H1 (cell line): ENCODE measurements around the gene VASN. TPM values are rescaled to one million over a fixed set of nuclear protein-coding genes. Genes with fewer than 3 reads are reported as not detected.

Source experiments
- CTCF ChIA-PET: fragments of 300-600 bp; sonication (Branson Sonifier 250); formaldehyde crosslinking; loops from one replicate; lab custom pipeline; 2021; ENCODE audit not compliant: partially characterized antibody; lab: Charles Lee
- POLR2A ChIA-PET: fragments of 300-600 bp; sonication (Branson Sonifier 250); formaldehyde crosslinking; loops from one replicate; lab custom pipeline; 2021; ENCODE audit warnings: inconsistent platforms; ENCODE audit not compliant: partially characterized antibody; lab: Charles Lee
- DNase-seq, 2 experiments: peaks; one replicate each; pipeline versions ENCODE4 v3.0.0 to v3.0.0-alpha.2; 2010 to 2022; ENCODE audit warnings: low spot score in 2 of 2, low read depth in 1 of 2, mixed read lengths in 1 of 2
- FAIRE-seq: peaks from 2 replicates; lab custom pipeline; 2011; peaks lifted over from hg19 to GRCh38; lab: Jason Lieb, UNC
- H2AFZ ChIP-seq: 2 replicates; pipeline ENCODE4 v1.8.1; 2012; ENCODE audit warnings: low read length, inconsistent platforms
- H2AK5ac ChIP-seq: 2 replicates; pipeline ENCODE4 v1.6.1; 2013; ENCODE audit warnings: low read depth, low read length
- H2BK120ac ChIP-seq: replicated peaks from 2 replicates; pipeline ENCODE3; 2013; ENCODE audit warnings: low read depth, low read length, inconsistent platforms
- H2BK12ac ChIP-seq: 2 replicates; pipeline ENCODE4 v1.6.1; 2013; ENCODE audit warnings: low read depth, low read length
- H2BK15ac ChIP-seq: 2 replicates; pipeline ENCODE4 v1.6.1; 2013; ENCODE audit warnings: low read length
- H2BK20ac ChIP-seq: 2 replicates; pipeline ENCODE4 v1.6.1; 2013; ENCODE audit warnings: low read length
- H2BK5ac ChIP-seq: 2 replicates; pipeline ENCODE4 v1.6.1; 2013; ENCODE audit warnings: low read depth, low read length
- H3K14ac ChIP-seq: 2 replicates; pipeline ENCODE4 v1.6.1; 2013; ENCODE audit warnings: inconsistent platforms; ENCODE audit not compliant: insufficient read length
- H3K18ac ChIP-seq: 2 replicates; pipeline ENCODE4 v1.6.1; 2013; ENCODE audit warnings: low read length; ENCODE audit errors: extremely low read depth
- H3K23ac ChIP-seq: 2 replicates; pipeline ENCODE4 v1.6.1; 2013; ENCODE audit warnings: inconsistent platforms; ENCODE audit not compliant: insufficient read length
- H3K23me2 ChIP-seq: 2 replicates; pipeline ENCODE4 v1.6.1; 2013; ENCODE audit warnings: low read depth, low read length
- H3K27ac ChIP-seq: 2 replicates; pipeline ENCODE4 v1.6.1; 2011; ENCODE audit warnings: low read depth, low read length, inconsistent platforms
- H3K27me3 ChIP-seq, 4 experiments: replicated peaks in 1 of 4; 1 replicate in 1 of 4; 2 replicates in 3 of 4; pipeline versions ENCODE4 v1.6.1 to v1.8.1; 2011 to 2013; ENCODE audit warnings: low read length in 3 of 4, mild to moderate bottlenecking in 3 of 4, inconsistent platforms in 2 of 4, mixed read lengths in 2 of 4, moderate library complexity in 1 of 4; ENCODE audit not compliant: control insufficient read depth in 3 of 4, insufficient read depth in 3 of 4; ENCODE audit errors: extremely low read depth in 1 of 4
- H3K36me3 ChIP-seq, 4 experiments: 2 replicates each; pipeline versions ENCODE4 v1.6.1 to v1.8.1; 2011 to 2013; ENCODE audit warnings: mild to moderate bottlenecking in 4 of 4, low read length in 3 of 4, moderate library complexity in 2 of 4, control low read depth in 1 of 4, inconsistent platforms in 1 of 4; ENCODE audit not compliant: insufficient read depth in 4 of 4, control insufficient read depth in 2 of 4
- H3K4ac ChIP-seq: replicated peaks from 2 replicates; pipeline ENCODE3; 2013; ENCODE audit warnings: low read length, low read depth, mixed read lengths, inconsistent platforms; ENCODE audit not compliant: insufficient read length
- H3K4me1 ChIP-seq, 4 experiments: replicated peaks in 1 of 4; 1 replicate in 1 of 4; 2 replicates in 3 of 4; pipeline versions ENCODE4 v1.6.1 to v1.8.1; 2011 to 2013; ENCODE audit warnings: low read length in 3 of 4, inconsistent platforms in 2 of 4, mixed read lengths in 1 of 4; ENCODE audit not compliant: insufficient read depth in 4 of 4, control insufficient read depth in 3 of 4
- H3K4me2 ChIP-seq, 2 experiments: 2 replicates each; pipeline versions ENCODE4 v1.6.1 to v1.8.1; 2011 to 2013; ENCODE audit warnings: low read depth in 2 of 2, low read length in 2 of 2, control low read depth in 1 of 2, inconsistent platforms in 1 of 2, mild to moderate bottlenecking in 1 of 2; ENCODE audit not compliant: insufficient read depth in 1 of 2
- H3K4me3 ChIP-seq, 4 experiments: fragments of 200-600, 300-600 bp in 1 of 4; sonication (generic), shearing (Covaris generic), sonication (Bioruptor Twin) in 1 of 4; 2 replicates each; pipeline versions ENCODE4 v1.5.1 to v1.8.1; 2011 to 2016; ENCODE audit warnings: low read length in 4 of 4, low read depth in 3 of 4, control low read depth in 2 of 4, inconsistent platforms in 2 of 4, mild to moderate bottlenecking in 2 of 4, mixed read lengths in 1 of 4, moderate library complexity in 1 of 4; ENCODE audit not compliant: insufficient read depth in 2 of 4; ENCODE audit errors: extremely low read depth in 1 of 4
- H3K56ac ChIP-seq: replicated peaks from 2 replicates; pipeline ENCODE3; 2013; ENCODE audit warnings: low read depth, mild to moderate bottlenecking, mixed read lengths, low read length, inconsistent platforms; ENCODE audit not compliant: insufficient read length
- H3K79me1 ChIP-seq: 2 replicates; pipeline ENCODE4 v1.6.1; 2013; ENCODE audit warnings: low read depth, low read length, control low read depth
- H3K79me2 ChIP-seq, 2 experiments: 2 replicates each; pipeline versions ENCODE4 v1.6.1 to v1.8.1; 2012 to 2013; ENCODE audit warnings: low read length in 2 of 2, mild to moderate bottlenecking in 2 of 2, inconsistent platforms in 1 of 2; ENCODE audit not compliant: insufficient read depth in 2 of 2, control insufficient read depth in 1 of 2
- H3K9ac ChIP-seq, 4 experiments: replicated peaks in 1 of 4; 1 replicate in 1 of 4; 2 replicates in 3 of 4; pipeline versions ENCODE4 v1.6.1 to v1.8.1; 2011 to 2013; ENCODE audit warnings: low read depth in 3 of 4, low read length in 3 of 4, control low read depth in 2 of 4, mild to moderate bottlenecking in 2 of 4, moderate library complexity in 2 of 4, inconsistent platforms in 1 of 4; ENCODE audit errors: extremely low read depth in 1 of 4
- H3K9me3 ChIP-seq, 2 experiments: 2 replicates each; pipeline versions ENCODE4 v1.6.1 to v1.8.1; 2012 to 2013; ENCODE audit warnings: mild to moderate bottlenecking in 2 of 2, moderate library complexity in 2 of 2, control low read depth in 1 of 2, inconsistent platforms in 1 of 2, low read depth in 1 of 2, low read length in 1 of 2, mixed read lengths in 1 of 2; ENCODE audit not compliant: insufficient read depth in 2 of 2
- H4K20me1 ChIP-seq, 2 experiments: replicated peaks in 1 of 2; 2 replicates each; pipeline versions ENCODE3 to v1.8.1; 2011 to 2013; ENCODE audit warnings: inconsistent platforms in 2 of 2, low read length in 2 of 2, mild to moderate bottlenecking in 1 of 2; ENCODE audit not compliant: insufficient read depth in 2 of 2, control insufficient read depth in 1 of 2
- H4K5ac ChIP-seq: 2 replicates; pipeline ENCODE4 v1.6.1; 2013; ENCODE audit warnings: low read length, low read depth, mixed read lengths, inconsistent platforms; ENCODE audit not compliant: insufficient read length
- H4K8ac ChIP-seq: 2 replicates; pipeline ENCODE4 v1.8.0; 2013; ENCODE audit warnings: mild to moderate bottlenecking, moderate library complexity, low read length, inconsistent platforms; ENCODE audit not compliant: insufficient read depth; ENCODE audit errors: extremely low read depth
- H4K91ac ChIP-seq: replicated peaks from 2 replicates; pipeline ENCODE3; 2013; ENCODE audit warnings: low read length, mixed read lengths, inconsistent platforms; ENCODE audit not compliant: insufficient read length
- MAFK ChIP-seq: IDR thresholded peaks from 2 replicates; pipeline ENCODE4 v1.6.1; 2012; ENCODE audit warnings: low read depth, mild to moderate bottlenecking, improper control_type of control experiment, low read length
- RAD21 ChIP-seq, 2 experiments: IDR thresholded peaks in 1 of 2; conservative IDR thresholded peaks in 1 of 2; 2 replicates each; pipeline ENCODE4 v1.6.1; 2011; ENCODE audit warnings: low read depth in 2 of 2, low read length in 2 of 2, improper control_type of control experiment in 1 of 2, inconsistent platforms in 1 of 2, mild to moderate bottlenecking in 1 of 2, moderate library complexity in 1 of 2
- WGBS, 2 experiments: shearing (Covaris generic) in 1 of 2; methylation state at CpG; one replicate each; pipeline versions ENCODE4 v1.1.6 to v1.1.7; 2013 to 2015; ENCODE audit warnings: low lambda C conversion rate in 2 of 2, mixed read lengths in 2 of 2, inconsistent platforms in 1 of 2, low coverage in 1 of 2, missing lambda C conversion rate in 1 of 2; ENCODE audit not compliant: insufficient replicate concordance in 2 of 2, insufficient coverage in 1 of 2, insufficient read length in 1 of 2; ENCODE audit errors: extremely low coverage in 1 of 2, missing lambda C conversion rate in 1 of 2; 5-methylcytosine and 5-hydroxymethylcytosine counted together
- polyA plus RNA-seq, 7 experiments: library from polyadenylated mRNA; depleted of rRNA in 3 of 7; stranded (reverse) in 5 of 7; unstranded in 2 of 7; fragments of >200 nt in 5 of 7; fragments of 200-250 nt in 2 of 7; gene quantifications; 1 replicate in 5 of 7; 2 replicates in 1 of 7; 4 replicates in 1 of 7; pipeline versions ENCODE4 v1.2.1 to v1.2.3, GENCODE V29; 2011 to 2013; ENCODE audit warnings: missing spikeins in 2 of 7, mixed read lengths in 2 of 7
- total RNA-seq: library from RNA; stranded (reverse); fragmentation: NEBNext Ultra II Directional; extraction: Animal tissue kit (Norgen Biotek cat#: 25700); gene quantifications from 2 replicates; pipeline ENCODE4 v1.2.1, GENCODE V29; 2021

VASN gene
- total and polyA plus RNA-seq, 2 of the 8 experiments (the other 6 are each of a cell fraction or from before 2014, with no cell fraction given): 9.6 to 11.3 TPM

DNA sequence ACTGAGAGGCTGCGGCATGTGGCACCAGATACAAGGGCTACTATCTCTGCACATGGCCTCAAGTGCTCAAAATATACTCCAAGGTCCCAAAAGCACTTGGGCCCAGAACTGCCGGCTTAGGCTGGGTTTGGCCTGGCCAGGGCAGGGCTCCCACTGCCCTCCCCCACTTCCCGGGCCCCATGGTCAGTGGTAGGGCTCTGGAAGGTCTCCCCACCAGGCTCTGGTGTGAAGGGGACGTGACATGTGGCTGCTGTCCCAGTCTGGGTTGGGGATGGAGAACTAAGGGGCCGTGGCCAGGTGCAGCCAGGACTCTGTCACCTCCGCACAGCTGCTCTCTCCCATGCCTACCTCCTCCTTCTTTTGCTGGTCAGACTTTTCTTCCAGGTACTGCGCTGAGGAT, 14.8 kb upstream of the VASN start:
- no peak overlapping the region for H3K4me3 ChIP-seq
- DNase-seq (no peak), FAIRE-seq (no peak)
- H3K14ac ChIP-seq: no peak overlapping the region
- WGBS, 2 experiments: 90% methylated on average over 7 of the region's 7 CpGs; no CpG with 5 or more reads in 1 of the 2 experiments
- no peak overlapping the region for H2AK5ac ChIP-seq
- no peak overlapping the region for H3K27ac ChIP-seq
- no peaks in the 10 kb centered on the region for H3K79me1 ChIP-seq
- H4K91ac ChIP-seq: no peak overlapping the region
- peaks cover 2% of the 10 kb centered on the region; the same call in 1 of the 2 replicates for H3K23me2 ChIP-seq
- no peaks in the 10 kb centered on the region for H3K36me3 ChIP-seq
- no peak overlapping the region for H2BK5ac ChIP-seq
- no peak overlapping the region for H4K5ac ChIP-seq
- no peak overlapping the region for H2BK20ac ChIP-seq
- POLR2A ChIA-PET: no interaction called here
- no peak overlapping the region for H3K4me2 ChIP-seq
- H2BK12ac ChIP-seq: no peak overlapping the region
- CTCF ChIA-PET: interaction anchor here (1.2 to 12.6 kb wide), 4 partner anchors 17 to 47 kb away, joined by 3 to 159 read pairs (median 6); no protein-coding TSS in a partner anchor
- H3K79me2 ChIP-seq: no peaks in the 10 kb centered on the region
- no peak overlapping the region for H4K8ac ChIP-seq
- TF ChIP-seq RAD21 (IDR thresholded peaks at IDR 0.05 in 1 of 2, conservative IDR thresholded peaks at IDR 0.05 in 1 of 2; ENCODE audit: low read depth in 2 of 2, low read length in 2 of 2): no peak
- no peak for TF ChIP-seq MAFK
- no peaks in the 10 kb centered on the region for H3K9me3 ChIP-seq
- no peak overlapping the region for H2AFZ ChIP-seq
- peaks cover 0 to 1% of the 10 kb centered on the region in 2 experiments for H4K20me1 ChIP-seq
- H3K9ac ChIP-seq: no peak overlapping the region
- H3K56ac ChIP-seq: no peak overlapping the region
- H3K4me1 ChIP-seq: peaks cover 0 to 3% (median 1%) of the 10 kb centered on the region in 4 experiments; a peak in 3 of 7 replicates
- H3K4ac ChIP-seq: no peak overlapping the region
- H2BK15ac ChIP-seq: no peak overlapping the region
- no peak overlapping the region for H3K23ac ChIP-seq
- no peak overlapping the region for H3K18ac ChIP-seq
- H2BK120ac ChIP-seq: no peak overlapping the region
- peaks cover 0 to 2% (median 0%) of the 10 kb centered on the region in 4 experiments; a peak in 1 of 7 replicates for H3K27me3 ChIP-seq
